G401.6 (cell line): ENCODE data around the gene ZNF385A.

Experiments used
- FAIRE-seq: peaks from 2 replicates; lab custom pipeline; 2012; peaks lifted over from hg19 to GRCh38; lab: Jason Lieb, UNC

The ZNF385A gene

GRCh38 chr12:54392485-54393206, 8.1 kb upstream of the ZNF385A start:
- no peak for FAIRE-seq

GRCh38 chr12:54390668-54391551, 6.4 kb upstream of the ZNF385A start:
- FAIRE-seq = no peak

- FAIRE-seq = no peak
These were observed 5.7 kb upstream of the ZNF385A start for GRCh38 chr12:54390176-54390667.

GRCh38 chr12:54389607-54390175, 5.2 kb upstream of the ZNF385A start:
- no peak for FAIRE-seq

GRCh38 chr12:54389134-54389508, 4.6 kb upstream of the ZNF385A start:
- FAIRE-seq = no peak

- FAIRE-seq = no peak
These were observed 4.0 kb upstream of the ZNF385A start for GRCh38 chr12:54388237-54389133.

GRCh38 chr12:54387114-54387467, 2.6 kb upstream of the ZNF385A start:
- FAIRE-seq = no peak

- no peak for FAIRE-seq
These were observed 2.0 kb upstream of the ZNF385A start for GRCh38 chr12:54386403-54387113.

GRCh38 chr12:54385251-54385914, 850 bp upstream of the ZNF385A start:
- FAIRE-seq = no peak

- no peak for FAIRE-seq
These were observed 1.4 kb downstream of the ZNF385A start for GRCh38 chr12:54383041-54383609.

GRCh38 chr12:54381136-54381535, 3.4 kb downstream of the ZNF385A start:
- FAIRE-seq = no peak

- no peak for FAIRE-seq
These were observed 4.9 kb downstream of the ZNF385A start for GRCh38 chr12:54379398-54380201.

- FAIRE-seq = no peak
These were observed 5.6 kb downstream of the ZNF385A start for GRCh38 chr12:54378796-54379397.

- FAIRE-seq = no peak
These were observed 6.6 kb downstream of the ZNF385A start for GRCh38 chr12:54377797-54378515.

GRCh38 chr12:54377007-54377406, 7.5 kb downstream of the ZNF385A start:
- no peak for FAIRE-seq

- no peak for FAIRE-seq
These were observed 7.9 kb downstream of the ZNF385A start for GRCh38 chr12:54376596-54376995.

- no peak for FAIRE-seq
These were observed 9.3 kb downstream of the ZNF385A start for GRCh38 chr12:54375259-54375579.

- FAIRE-seq = no peak
These were observed 9.8 kb downstream of the ZNF385A start for GRCh38 chr12:54374562-54375258.
